ENCODE measurements around the gene RAB11FIP4. TPM values are rescaled to one million over a fixed set of nuclear protein-coding genes. Genes with fewer than 3 reads are reported as not detected.
A peak's percentile ranks its signal among the peaks of the same experiment; 100 is the strongest.

The RAB11FIP4 gene
- total RNA-seq, 4 donors from 2014 or later, result 0.09 to 0.22 (median 0.16) TPM; not detected in 1

DNA sequence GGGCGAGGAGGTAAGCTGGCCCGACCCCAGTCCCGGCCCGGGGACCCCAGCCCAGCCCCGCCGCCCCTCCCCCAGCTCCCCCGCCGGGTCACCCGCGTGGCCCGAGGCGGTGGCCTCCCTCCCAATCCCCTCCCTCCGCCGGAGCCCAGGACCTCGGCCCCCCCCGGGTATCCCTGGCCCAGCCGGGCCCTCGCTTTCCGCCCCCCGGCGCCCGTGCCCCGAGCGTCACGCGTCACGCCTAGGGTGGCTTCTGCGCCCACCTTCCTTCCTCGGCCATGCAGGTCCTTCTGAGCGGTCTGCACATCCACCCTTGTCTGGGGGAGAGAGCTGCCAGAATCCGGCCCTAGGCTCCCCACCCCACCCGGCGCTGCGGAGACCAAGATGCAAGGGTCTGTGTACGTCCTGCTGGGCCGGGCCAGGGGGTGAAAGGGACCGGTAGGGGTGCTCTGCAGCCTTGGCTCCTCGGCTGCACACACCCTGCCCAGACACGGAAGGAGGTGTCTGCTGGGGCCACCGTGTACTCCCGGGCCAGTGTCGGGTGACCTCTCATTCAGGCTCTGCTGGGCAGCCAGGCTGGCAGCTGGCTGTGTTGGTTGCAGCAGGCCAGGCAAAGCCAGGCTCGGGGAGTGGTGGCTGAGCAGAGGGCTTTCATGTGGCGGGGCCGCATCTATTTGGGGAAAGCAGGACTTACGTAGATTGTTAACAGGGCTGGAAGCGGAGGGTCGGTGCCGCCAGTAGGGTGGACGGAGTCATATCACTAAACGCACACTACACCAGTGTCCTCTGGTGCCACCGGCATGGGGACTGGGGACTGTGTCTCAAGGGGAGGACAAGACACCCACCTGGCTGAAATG is 754 bp downstream of the RAB11FIP4 start:
- TF ChIP-seq, protein P1, sequence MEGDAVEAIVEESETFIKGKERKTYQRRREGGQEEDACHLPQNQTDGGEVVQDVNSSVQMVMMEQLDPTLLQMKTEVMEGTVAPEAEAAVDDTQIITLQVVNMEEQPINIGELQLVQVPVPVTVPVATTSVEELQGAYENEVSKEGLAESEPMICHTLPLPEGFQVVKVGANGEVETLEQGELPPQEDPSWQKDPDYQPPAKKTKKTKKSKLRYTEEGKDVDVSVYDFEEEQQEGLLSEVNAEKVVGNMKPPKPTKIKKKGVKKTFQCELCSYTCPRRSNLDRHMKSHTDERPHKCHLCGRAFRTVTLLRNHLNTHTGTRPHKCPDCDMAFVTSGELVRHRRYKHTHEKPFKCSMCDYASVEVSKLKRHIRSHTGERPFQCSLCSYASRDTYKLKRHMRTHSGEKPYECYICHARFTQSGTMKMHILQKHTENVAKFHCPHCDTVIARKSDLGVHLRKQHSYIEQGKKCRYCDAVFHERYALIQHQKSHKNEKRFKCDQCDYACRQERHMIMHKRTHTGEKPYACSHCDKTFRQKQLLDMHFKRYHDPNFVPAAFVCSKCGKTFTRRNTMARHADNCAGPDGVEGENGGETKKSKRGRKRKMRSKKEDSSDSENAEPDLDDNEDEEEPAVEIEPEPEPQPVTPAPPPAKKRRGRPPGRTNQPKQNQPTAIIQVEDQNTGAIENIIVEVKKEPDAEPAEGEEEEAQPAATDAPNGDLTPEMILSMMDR (IDR thresholded peaks at IDR 0.05 in 4 of 5, conservative IDR thresholded peaks at IDR 0.05 in 1 of 5), result no peak
- no peak for TF ChIP-seq POLR2A (IDR thresholded peaks at IDR 0.05)
- Histone ChIP-seq H3K36me3 (no peaks in the 10 kb centered on the region), H3K4me3 (peak overlapping the region; percentile 7 to 34 (median 22)), H3K4me1 (peaks cover 0 to 5% of the 10 kb centered on the region in 2 donors), H3K27me3 (peaks cover 48 to 51% (median 49%) of the 10 kb centered on the region in 3 donors), H3K9me3 (no peaks in the 10 kb centered on the region), H3K27ac (no peak overlapping the region)
- intact Hi-C loops (cut with DNase I; ENCODE audit: low total_unique reads), result no loop called here
- ATAC-seq (no peak), DNase-seq (no peak)
- in situ Hi-C loops (cut with MboI; ENCODE audit: low sequenced_read_pairs in 4 of 4), result no loop called here

GRCh38 chr17:31392856-31393748 is 1.6 kb downstream of the RAB11FIP4 start:
- DNase-seq (no peak), ATAC-seq (no peak)
- Histone ChIP-seq H3K4me3 (no peak overlapping the region), H3K9me3 (no peaks in the 10 kb centered on the region), H3K27me3 (peaks cover 48 to 51% (median 49%) of the 10 kb centered on the region in 3 donors), H3K4me1 (peaks cover 0 to 5% of the 10 kb centered on the region in 2 donors), H3K27ac (no peak overlapping the region), H3K36me3 (no peaks in the 10 kb centered on the region)
- in situ Hi-C loops (cut with MboI; ENCODE audit: low sequenced_read_pairs in 4 of 4), result no loop called here
- intact Hi-C loops (cut with DNase I; ENCODE audit: low total_unique reads), result no loop called here
- no peak for TF ChIP-seq POLR2A (IDR thresholded peaks at IDR 0.05)
- TF ChIP-seq, protein P1 (IDR thresholded peaks at IDR 0.05 in 4 of 5, conservative IDR thresholded peaks at IDR 0.05 in 1 of 5), result no peak

- peaks cover 0 to 5% of the 10 kb centered on the region in 2 donors for H3K4me1 ChIP-seq
- ATAC-seq (no peak), DNase-seq (no peak)
- H3K27ac ChIP-seq, result no peak overlapping the region
- in situ Hi-C loops (cut with MboI; ENCODE audit: low sequenced_read_pairs in 4 of 4) (no loop called here), intact Hi-C loops (cut with DNase I; ENCODE audit: low total_unique reads) (no loop called here)
- no peaks in the 10 kb centered on the region for H3K36me3 ChIP-seq
- H3K4me3 ChIP-seq, result no peak overlapping the region
- no peaks in the 10 kb centered on the region for H3K9me3 ChIP-seq
- peaks cover 46 to 49% (median 49%) of the 10 kb centered on the region in 3 donors for H3K27me3 ChIP-seq
- no peak for TF ChIP-seq POLR2A (IDR thresholded peaks at IDR 0.05)
- TF ChIP-seq, protein P1 (IDR thresholded peaks at IDR 0.05 in 4 of 5, conservative IDR thresholded peaks at IDR 0.05 in 1 of 5), result no peak
Measured at GRCh38 chr17:31393749-31394146, 2.3 kb downstream of the RAB11FIP4 start.

DNA sequence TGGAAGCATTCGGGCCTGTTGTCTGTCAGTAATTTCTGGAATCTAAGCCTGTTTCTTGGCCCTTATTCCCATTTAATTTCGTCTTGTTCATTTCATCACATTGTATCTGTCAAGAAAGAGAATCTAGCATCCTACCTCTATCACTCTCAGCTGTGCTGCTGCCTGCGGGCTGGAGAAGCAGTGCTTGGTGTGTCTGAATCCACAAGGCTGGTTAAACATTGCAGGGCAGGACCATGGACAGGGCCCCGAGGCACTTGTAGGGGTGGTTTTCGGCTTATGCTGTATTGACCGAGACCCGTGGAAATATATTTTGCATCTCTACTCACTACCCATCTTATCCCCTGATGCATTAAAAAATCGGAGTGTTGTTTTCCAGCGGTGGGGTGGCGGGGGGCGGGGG is 3.1 kb downstream of the RAB11FIP4 start:
- in situ Hi-C loops (cut with MboI; ENCODE audit: low sequenced_read_pairs in 4 of 4) (no loop called here), intact Hi-C loops (cut with DNase I; ENCODE audit: low total_unique reads) (no loop called here)
- no peak overlapping the region for H3K4me3 ChIP-seq
- no peak for ATAC-seq
- TF ChIP-seq, protein P1 (IDR thresholded peaks at IDR 0.05 in 4 of 5, conservative IDR thresholded peaks at IDR 0.05 in 1 of 5), result no peak
- TF ChIP-seq POLR2A (IDR thresholded peaks at IDR 0.05), result no peak
- H3K4me1 ChIP-seq, result peaks cover 0 to 5% of the 10 kb centered on the region in 2 donors
- peaks cover 41 to 45% (median 44%) of the 10 kb centered on the region in 3 donors for H3K27me3 ChIP-seq
- DNase-seq, result no peak
- no peaks in the 10 kb centered on the region for H3K9me3 ChIP-seq
- no peaks in the 10 kb centered on the region for H3K36me3 ChIP-seq
- no peak overlapping the region for H3K27ac ChIP-seq

Measured in gastrocnemius medialis (tissue), 4 donors.